ENCODE measurements around the gene ACOX2.

DNA sequence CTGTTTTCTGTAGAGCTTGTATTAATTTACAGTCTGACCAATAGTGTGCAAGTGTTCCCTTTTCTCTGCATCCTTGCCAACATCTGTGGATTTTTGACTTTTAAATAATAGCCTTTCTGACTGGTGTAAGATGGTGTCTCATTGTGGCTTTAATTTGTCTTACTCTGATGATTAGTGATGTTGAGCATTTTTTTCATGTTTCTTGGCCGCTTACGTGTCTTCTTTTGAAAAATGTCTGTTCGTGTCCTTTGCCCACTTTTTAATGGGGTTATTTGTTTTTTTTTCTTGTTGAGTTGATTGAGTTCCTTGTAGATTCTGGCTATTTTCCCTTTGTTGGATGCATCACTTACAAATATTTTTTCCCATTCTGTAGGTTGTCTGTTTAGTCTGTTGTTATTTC, 7.6 kb upstream of the ACOX2 start:
- TF ChIP-seq EP300 (IDR thresholded peaks at IDR 0.05; ENCODE audit: borderline replicate concordance in 1 of 2, low read depth in 2 of 2, low read length in 2 of 2) = no peak
- TF ChIP-seq, protein P1, sequence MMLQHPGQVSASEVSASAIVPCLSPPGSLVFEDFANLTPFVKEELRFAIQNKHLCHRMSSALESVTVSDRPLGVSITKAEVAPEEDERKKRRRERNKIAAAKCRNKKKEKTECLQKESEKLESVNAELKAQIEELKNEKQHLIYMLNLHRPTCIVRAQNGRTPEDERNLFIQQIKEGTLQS (IDR thresholded peaks at IDR 0.05; ENCODE audit: insufficient read depth, low read depth, low read length) = no peak
- TF ChIP-seq EZH2 (IDR thresholded peaks at IDR 0.05; ENCODE audit: low read depth, low read length, severe bottlenecking) = no peak
- no peak for TF ChIP-seq CHD1 (IDR thresholded peaks at IDR 0.05; ENCODE audit: low read depth, low read length)
- TF ChIP-seq SRF (IDR thresholded peaks at IDR 0.05; ENCODE audit: low read depth, low read length) = no peak
- no peak for TF ChIP-seq GTF2F1 (IDR thresholded peaks at IDR 0.05; ENCODE audit: borderline replicate concordance, low read depth, low read length)
- no peak for TF ChIP-seq CTCF (IDR thresholded peaks at IDR 0.05; ENCODE audit: control extremely low read depth in 1 of 3, insufficient read depth in 1 of 3, low read depth in 1 of 3, low read length in 3 of 3)
- TF ChIP-seq POLR2A (IDR thresholded peaks at IDR 0.05; ENCODE audit: control extremely low read depth in 1 of 2, low read depth in 2 of 2, low read length in 2 of 2) = no peak
- no peak for TF ChIP-seq SUZ12 (IDR thresholded peaks at IDR 0.05; ENCODE audit: low read length)

All from H1 (cell line).